Activated CD4-positive, alpha-beta T cell treated with anti-CD3 and anti-CD28 coated beads for 36 hours (primary cell): Measurements from ENCODE around the gene FASTK. TPM values are rescaled to one million over a fixed set of nuclear protein-coding genes. Genes with fewer than 3 reads are reported as not detected.
A peak's percentile ranks its signal among the peaks of the same experiment; 100 is the strongest.

Experiments
- ATAC-seq: fragments of 200-7000 bp; cut with Tn5 transposase; one replicate; pipeline ENCODE4 v1.10.0; 2021; ENCODE audit warnings: mild to moderate bottlenecking, moderate library complexity
- CTCF ChIA-PET: fragments of 350-600 bp; sonication (Branson Sonifier 250); formaldehyde crosslinking; loops from one replicate; lab custom pipeline; 2021; ENCODE audit warnings: antibody characterized with exemption; lab: Charles Lee
- POLR2A ChIA-PET: fragments of 350-600 bp; sonication (Branson Sonifier 250); formaldehyde crosslinking; loops from one replicate; lab custom pipeline; 2021; ENCODE audit warnings: antibody characterized with exemption, inconsistent platforms; lab: Charles Lee
- DNase-seq: peaks from one replicate; pipeline ENCODE4 v3.0.0-alpha.2; 2020
- H3K27ac Mint-ChIP-seq: one replicate; pipeline ENCODE4 v1.8.0; 2021; ENCODE audit warnings: mixed read lengths
- H3K27me3 Mint-ChIP-seq: one replicate; pipeline ENCODE4 v1.8.0; 2021; ENCODE audit warnings: mixed read lengths
- H3K36me3 Mint-ChIP-seq: one replicate; pipeline ENCODE4 v1.8.0; 2021; ENCODE audit warnings: low read depth, mixed read lengths
- H3K4me1 Mint-ChIP-seq: one replicate; pipeline ENCODE4 v1.8.0; 2021; ENCODE audit warnings: mixed read lengths
- H3K4me3 Mint-ChIP-seq: one replicate; pipeline ENCODE4 v1.8.0; 2021; ENCODE audit warnings: mild to moderate bottlenecking, moderate library complexity, mixed read lengths
- H3K9me3 Mint-ChIP-seq: one replicate; pipeline ENCODE4 v1.8.0; 2021; ENCODE audit warnings: low read depth, mixed read lengths
- intact Hi-C, 2 experiments: fragments of 100-400 bp; cut with DNase I in 1 of 2; cut with micrococcal nuclease in 1 of 2; formaldehyde crosslinking; loops; one replicate each; pipeline versions ENCODE4 v1.14.2 to v1.15.1; 2022 to 2024; cut with DNase I, micrococcal nuclease
- total RNA-seq, 2 experiments: library from RNA; stranded (reverse); gene quantifications; one replicate each; pipeline ENCODE4 v1.2.3, GENCODE V29; 2021

The FASTK gene
- total RNA-seq, 2 experiments from 2014 or later: 56.6 to 56.7 TPM

DNA sequence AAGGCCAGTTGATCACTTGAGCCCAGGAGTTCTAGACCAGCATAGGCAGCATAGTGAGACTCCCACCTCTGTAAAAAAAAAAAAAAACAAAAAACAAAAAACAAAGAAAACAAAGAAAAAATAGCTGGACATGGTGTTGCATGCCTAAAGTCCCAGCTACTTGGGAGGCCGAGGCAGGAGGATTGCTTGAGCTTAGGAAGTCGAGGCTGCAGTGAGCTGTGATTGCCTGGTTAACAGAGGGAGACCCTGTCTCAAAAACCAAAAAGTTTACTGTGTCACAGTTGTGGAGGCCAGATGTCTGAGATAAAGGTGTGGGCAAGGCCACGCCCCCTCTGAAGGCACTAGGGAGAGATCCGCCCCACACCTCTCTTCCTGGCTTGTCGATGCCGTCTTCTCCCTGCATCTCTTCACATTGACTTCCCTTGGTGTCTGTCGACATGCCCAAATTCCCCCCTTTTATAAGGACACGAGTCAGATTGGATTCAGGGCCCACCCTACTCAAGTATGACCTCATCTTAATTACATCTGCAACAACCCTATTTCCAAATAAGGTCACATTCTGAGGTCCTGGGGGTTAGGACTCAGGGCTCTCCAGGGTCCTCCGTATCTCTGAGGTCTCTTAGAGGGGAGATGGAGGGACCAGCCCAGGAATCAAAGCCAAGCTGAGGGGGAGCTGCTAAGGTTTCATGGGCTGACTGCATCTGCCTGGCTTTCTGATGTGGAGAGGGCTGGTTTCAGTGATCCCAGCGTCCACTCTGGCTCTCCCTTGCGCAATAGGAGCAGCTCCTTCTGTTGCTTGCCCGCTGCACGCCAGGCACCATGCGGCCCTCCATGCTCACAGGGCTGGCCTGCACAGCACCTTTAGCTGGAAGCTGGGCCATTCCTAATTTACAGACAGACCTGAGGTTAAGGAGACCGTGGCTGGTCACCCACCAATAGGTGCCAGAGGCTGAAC, 28.8 kb upstream of the FASTK start:
- DNase-seq (no peak), ATAC-seq (no peak)
- ChIA-PET POLR2A (no interaction called here), CTCF (interaction anchor here (0.7 to 2.8 kb wide), 16 partner anchors 7 to 690 kb away, joined by 3 to 17 read pairs (median 5); partner anchors contain the start of gene ABCB8)
- Mint-ChIP-seq H3K4me1 (no peaks in the 10 kb centered on the region), H3K9me3 (no peaks in the 10 kb centered on the region), H3K27ac (no peak overlapping the region), H3K36me3 (no peaks in the 10 kb centered on the region), H3K4me3 (no peak overlapping the region), H3K27me3 (peaks cover 3% of the 10 kb centered on the region)
- intact Hi-C loops: loop anchor here (1.0 to 5.0 kb wide), 5 partner anchors 15 to 332 kb away; no protein-coding TSS in a partner anchor

GRCh38 chr7:151107882-151108281, 27.3 kb upstream of the FASTK start:
- Mint-ChIP-seq H3K36me3 (peaks cover 2% of the 10 kb centered on the region), H3K4me1 (no peaks in the 10 kb centered on the region), H3K27ac (no peak overlapping the region), H3K9me3 (no peaks in the 10 kb centered on the region), H3K4me3 (no peak overlapping the region), H3K27me3 (peaks cover 3% of the 10 kb centered on the region)
- DNase-seq (no peak), ATAC-seq (no peak)
- ChIA-PET POLR2A (no interaction called here), CTCF (interaction anchor here (0.5 to 1.4 kb wide), 10 partner anchors 9 to 543 kb away, joined by 3 to 5 read pairs (median 3); no protein-coding TSS in a partner anchor)
- intact Hi-C loops: no loop called here

DNA sequence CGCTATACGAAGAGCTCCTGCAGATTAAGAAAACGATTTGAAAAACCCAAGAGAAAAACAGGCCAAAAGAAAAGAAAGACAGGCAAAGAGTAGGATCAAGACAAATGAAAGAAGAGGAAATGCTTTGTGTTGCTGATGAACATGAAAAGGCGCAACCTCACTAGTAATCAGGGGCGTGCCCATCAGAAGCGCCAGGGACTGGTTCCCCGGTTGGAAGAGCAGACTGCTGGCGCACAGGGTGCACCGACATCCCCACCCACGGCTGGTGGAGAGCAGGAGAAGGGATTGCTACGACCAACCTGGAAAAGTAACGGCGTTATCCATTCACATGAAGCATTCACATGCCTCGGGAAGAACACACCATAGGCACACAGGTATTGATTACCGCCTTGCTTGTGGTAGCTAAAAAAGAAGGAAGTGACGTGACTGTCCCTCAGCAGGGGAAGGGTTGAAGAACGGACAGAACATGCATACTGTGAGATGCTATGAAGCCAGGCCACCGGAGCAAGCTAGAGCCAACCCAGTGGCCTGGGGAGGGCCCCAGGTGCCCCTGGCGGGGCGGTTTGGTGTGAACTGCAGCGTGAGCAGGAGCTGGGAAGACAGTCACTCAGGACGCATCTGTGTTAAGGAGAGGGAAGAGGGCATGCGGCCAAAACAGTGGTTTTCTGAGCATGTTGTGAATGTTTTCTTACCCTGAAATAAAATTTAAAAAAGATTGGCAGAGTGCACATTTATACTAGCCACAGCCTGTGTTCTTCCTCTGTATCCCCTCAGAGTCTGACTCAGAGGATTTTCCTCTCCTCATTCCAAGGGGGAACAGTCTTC, 24.0 kb upstream of the FASTK start:
- no peaks in the 10 kb centered on the region for H3K27me3 Mint-ChIP-seq
- DNase-seq (no peak), ATAC-seq (no peak)
- ChIA-PET POLR2A (interaction anchor here (0.6 kb wide), 1 partner anchor 775 kb away, joined by 4 read pairs; no protein-coding TSS in a partner anchor), CTCF (interaction anchor here (0.7 to 1.2 kb wide), 2 partner anchors 12 to 247 kb away, joined by 3 read pairs; no protein-coding TSS in a partner anchor)
- no peak overlapping the region for H3K27ac Mint-ChIP-seq
- no peak overlapping the region for H3K4me3 Mint-ChIP-seq
- H3K9me3 Mint-ChIP-seq: no peaks in the 10 kb centered on the region
- H3K4me1 Mint-ChIP-seq: no peaks in the 10 kb centered on the region
- peaks cover 2% of the 10 kb centered on the region for H3K36me3 Mint-ChIP-seq
- intact Hi-C loops: no loop called here

- Mint-ChIP-seq H3K36me3 (peaks cover 2% of the 10 kb centered on the region), H3K27me3 (no peaks in the 10 kb centered on the region), H3K4me3 (no peak overlapping the region), H3K4me1 (no peaks in the 10 kb centered on the region), H3K27ac (no peak overlapping the region), H3K9me3 (no peaks in the 10 kb centered on the region)
- ChIA-PET POLR2A (interaction anchor here (0.5 kb wide), 1 partner anchor 8 kb away, joined by 3 read pairs; no protein-coding TSS in a partner anchor), CTCF (interaction anchor here (0.7 kb wide), 1 partner anchor 139 kb away, joined by 5 read pairs; no protein-coding TSS in a partner anchor)
- intact Hi-C loops: no loop called here
- no peak for ATAC-seq
- DNase-seq: no peak
Observed at GRCh38 chr7:151103973-151104372, 23.4 kb upstream of the FASTK start.

- Mint-ChIP-seq H3K27ac (no peak overlapping the region), H3K36me3 (peaks cover 2% of the 10 kb centered on the region), H3K4me3 (no peak overlapping the region), H3K9me3 (no peaks in the 10 kb centered on the region), H3K27me3 (no peaks in the 10 kb centered on the region), H3K4me1 (no peaks in the 10 kb centered on the region)
- DNase-seq (no peak), ATAC-seq (no peak)
- intact Hi-C loops: no loop called here
- CTCF ChIA-PET: interaction anchor here (0.6 to 1.9 kb wide), 4 partner anchors 9 to 139 kb away, joined by 3 to 9 read pairs (median 4); partner anchors contain the start of gene FASTK
- POLR2A ChIA-PET: no interaction called here
Observed at GRCh38 chr7:151102991-151103390, 22.4 kb upstream of the FASTK start.

DNA sequence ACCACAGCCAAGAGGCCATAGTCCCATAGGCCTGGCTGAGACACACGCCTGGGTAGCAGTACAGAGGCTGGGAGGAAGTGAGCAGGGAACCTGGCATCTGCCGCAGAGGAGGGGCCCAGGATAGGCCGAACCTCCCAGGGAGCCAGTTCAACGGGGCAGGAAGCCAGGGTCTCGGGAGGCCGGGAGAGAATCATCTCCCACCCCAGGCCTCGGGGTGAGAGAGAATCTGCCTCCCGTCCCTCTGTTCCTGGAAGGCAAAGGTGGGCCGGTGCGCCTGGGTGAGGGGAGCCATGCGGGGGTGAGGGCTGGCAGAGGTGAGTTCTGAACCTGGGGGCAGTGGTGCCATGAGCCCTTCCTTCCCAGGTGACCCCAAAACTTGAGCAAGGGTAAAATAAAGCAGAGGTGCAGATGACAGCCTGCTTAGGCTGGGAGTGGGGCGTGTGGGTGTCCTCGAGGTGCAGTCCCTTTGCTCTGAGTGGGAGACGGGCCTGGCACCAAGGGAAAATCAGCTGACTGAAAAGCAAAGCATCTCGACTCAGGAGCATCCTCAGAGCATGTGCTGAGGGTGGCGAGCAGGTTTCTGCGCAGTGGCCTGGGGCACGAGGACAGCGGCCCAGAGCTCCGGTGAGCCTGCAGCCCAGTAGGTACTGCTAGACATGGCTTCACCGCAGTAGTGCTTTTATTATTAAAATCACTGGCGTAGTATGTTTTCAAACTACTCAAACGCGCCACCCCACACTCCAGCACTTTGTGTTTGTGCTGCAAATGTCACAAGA, 21.2 kb upstream of the FASTK start:
- Mint-ChIP-seq H3K27me3 (no peaks in the 10 kb centered on the region), H3K27ac (no peak overlapping the region)
- POLR2A ChIA-PET: interaction anchor here (0.6 kb wide), 1 partner anchor 9 kb away, joined by 3 read pairs; no protein-coding TSS in a partner anchor

GRCh38 chr7:151100921-151101320, 20.3 kb upstream of the FASTK start:
- ChIA-PET CTCF (interaction anchor here (0.9 to 1.8 kb wide), 3 partner anchors 16 to 44 kb away, joined by 3 to 6 read pairs (median 4); no protein-coding TSS in a partner anchor), POLR2A (interaction anchor here (0.6 kb wide), 1 partner anchor 10 kb away, joined by 3 read pairs; no protein-coding TSS in a partner anchor)
- Mint-ChIP-seq H3K4me1 (peaks cover 3% of the 10 kb centered on the region), H3K27me3 (no peaks in the 10 kb centered on the region), H3K36me3 (peaks cover 2% of the 10 kb centered on the region), H3K4me3 (no peak overlapping the region), H3K9me3 (no peaks in the 10 kb centered on the region), H3K27ac (no peak overlapping the region)
- intact Hi-C loops: no loop called here
- DNase-seq (no peak), ATAC-seq (no peak)

More for the DNA sequence above, 21.2 kb upstream of the FASTK start:
- peaks cover 2% of the 10 kb centered on the region for H3K36me3 Mint-ChIP-seq
- intact Hi-C loops: no loop called here
- H3K4me3 Mint-ChIP-seq: no peak overlapping the region
- no peaks in the 10 kb centered on the region for H3K4me1 Mint-ChIP-seq
- no peaks in the 10 kb centered on the region for H3K9me3 Mint-ChIP-seq
- DNase-seq (no peak), ATAC-seq (no peak)
- CTCF ChIA-PET: interaction anchor here (0.9 to 1.9 kb wide), 3 partner anchors 10 to 43 kb away, joined by 3 to 9 read pairs (median 4); no protein-coding TSS in a partner anchor

DNA sequence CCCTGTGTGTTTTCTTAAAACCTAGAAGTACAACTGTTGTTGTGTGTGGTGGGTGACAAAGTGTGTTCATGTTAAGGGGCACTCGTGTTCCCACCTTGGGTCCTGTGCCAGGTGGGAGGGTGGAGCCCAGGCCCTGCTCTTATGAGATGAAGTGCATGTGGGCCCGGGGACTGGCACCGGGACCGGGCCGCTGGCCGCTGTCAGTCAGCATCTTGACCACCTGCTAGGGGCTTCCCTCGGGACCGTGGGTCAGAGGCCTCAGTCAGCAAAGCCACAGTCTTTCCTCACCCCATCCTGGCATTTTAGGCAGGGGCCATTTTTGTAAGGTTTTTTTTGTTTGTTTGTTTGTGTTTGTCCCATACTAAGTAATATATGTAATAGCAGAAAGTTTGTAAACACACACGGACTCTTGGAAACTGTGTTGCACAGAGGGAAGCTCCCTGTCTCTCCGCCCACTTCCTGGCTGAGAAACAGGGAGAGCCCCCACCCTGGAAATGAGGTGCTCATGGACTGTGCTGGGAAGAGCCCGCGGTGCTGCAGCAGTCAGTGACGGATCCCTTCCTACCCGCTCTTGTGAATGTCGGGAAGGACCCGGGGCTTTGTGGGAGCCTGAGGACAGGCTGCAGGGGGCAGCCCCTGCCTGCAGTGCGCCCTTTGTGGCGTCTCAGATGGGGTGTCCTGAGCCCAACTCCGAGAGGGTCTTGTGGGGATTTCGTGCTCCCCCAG, 19.0 kb upstream of the FASTK start:
- H3K27me3 Mint-ChIP-seq: no peaks in the 10 kb centered on the region
- ChIA-PET CTCF (interaction anchor here (1.8 kb wide), 1 partner anchor 24 kb away, joined by 6 read pairs; no protein-coding TSS in a partner anchor), POLR2A (no interaction called here)
- no peaks in the 10 kb centered on the region for H3K9me3 Mint-ChIP-seq
- H3K4me1 Mint-ChIP-seq: peaks cover 9% of the 10 kb centered on the region
- no peak overlapping the region for H3K27ac Mint-ChIP-seq
- H3K4me3 Mint-ChIP-seq: no peak overlapping the region
- intact Hi-C loops: loop anchor here in 1 of 2 experiments (5.0 kb wide), 1 partner anchor 322 kb away; no protein-coding TSS in a partner anchor
- no peak for ATAC-seq
- H3K36me3 Mint-ChIP-seq: peaks cover 2% of the 10 kb centered on the region
- no peak for DNase-seq

- Mint-ChIP-seq H3K4me1 (peaks cover 9% of the 10 kb centered on the region), H3K36me3 (no peaks in the 10 kb centered on the region), H3K4me3 (no peak overlapping the region), H3K9me3 (no peaks in the 10 kb centered on the region), H3K27ac (no peak overlapping the region), H3K27me3 (no peaks in the 10 kb centered on the region)
- ChIA-PET POLR2A (no interaction called here), CTCF (interaction anchor here (0.7 to 1.2 kb wide), 5 partner anchors 8 to 1835 kb away, joined by 3 to 4 read pairs (median 3); no protein-coding TSS in a partner anchor)
- ATAC-seq (peak; percentile 49), DNase-seq (no peak)
- intact Hi-C loops: loop anchor here (2.0 to 5.0 kb wide), 2 partner anchors 15 to 319 kb away; no protein-coding TSS in a partner anchor
Observed at GRCh38 chr7:151095828-151096475, 15.3 kb upstream of the FASTK start.
